DND-41 (cell line): ENCODE results near the gene FAM210B.

Experiments
- CTCF ChIP-seq: IDR thresholded peaks from 2 replicates; pipeline ENCODE4 v1.5.1; 2012; ENCODE audit warnings: borderline replicate concordance, low read length, moderate library complexity, mild to moderate bottlenecking; ENCODE audit not compliant: poor library complexity, severe bottlenecking; ENCODE audit errors: extremely low read depth
- EZH2 ChIP-seq: IDR thresholded peaks from 3 replicates; pipeline ENCODE4 v1.6.1; 2012; ENCODE audit warnings: borderline replicate concordance, low read depth, mild to moderate bottlenecking, moderate library complexity, low read length, inconsistent platforms; ENCODE audit not compliant: severe bottlenecking

GRCh38 chr20:56328861-56329260 lies 29.9 kb upstream of the FAM210B start:
- TF ChIP-seq CTCF (no peak), EZH2 (no peak)
